ENCODE results near the gene HDGFL3. TPM values are rescaled to one million over a fixed set of nuclear protein-coding genes. Genes with fewer than 3 reads are reported as not detected.

HDGFL3 gene
- total and polyA plus RNA-seq, 2 experiments from 2014 or later = 68.6 to 135 TPM

- no peak for TF ChIP-seq REST (IDR thresholded peaks at IDR 0.05; ENCODE audit: unreplicated experiment)
These were observed 98.1 kb downstream of the HDGFL3 start (continued) for GRCh38 chr15:83109532-83109931.

- no peak overlapping the region for H3K27ac ChIP-seq (ENCODE audit: low read depth)
- Mint-ChIP-seq H3K4me3 (peak overlapping the region; percentile 61), H3K9me3 (peaks cover 3% of the 10 kb centered on the region; the same call in 1 of the 3 replicates), H3K27me3 (ENCODE audit: insufficient read depth, low read depth, poor library complexity) (peaks cover 29% of the 10 kb centered on the region), H3K4me1 (peaks cover 22% of the 10 kb centered on the region), H3K36me3 (ENCODE audit: low read depth) (peaks cover 3% of the 10 kb centered on the region; the same call in 1 of the 3 replicates), H3K27ac (no peak overlapping the region)
- peaks cover 4% of the 10 kb centered on the region; the same call in 1 of the 2 replicates for H3K4me1 ChIP-seq (ENCODE audit: insufficient read depth)
- 0 out of 2 replicates have a peak, but pooled peaks cover 6% of the 10 kb centered on the region for H3K9me2 ChIP-seq (ENCODE audit: insufficient read depth)
- H3K79me2 ChIP-seq (replicated peaks; ENCODE audit: insufficient read depth) = no peaks in the 10 kb centered on the region
- H4K20me1 ChIP-seq (replicated peaks; ENCODE audit: insufficient read depth) = no peaks in the 10 kb centered on the region
- no peaks in the 10 kb centered on the region for H3F3A ChIP-seq (replicated peaks; ENCODE audit: low read depth)
- peaks cover 40% of the 10 kb centered on the region for H3K27me3 ChIP-seq (ENCODE audit: insufficient read depth)
- peak overlapping the region; percentile 78 for H3K4me3 ChIP-seq
- H3K36me3 ChIP-seq (ENCODE audit: insufficient read depth) = no peaks in the 10 kb centered on the region
- peak overlapping the region; percentile 93 for H2AFZ ChIP-seq
- H3K4me2 ChIP-seq = peak overlapping the region; percentile 85
- DNase-seq (ENCODE audit: low spot score) = peak; percentile 27
- peak; percentile 11 for ATAC-seq
- TF ChIP-seq STAT1 (IDR thresholded peaks at IDR 0.05; ENCODE audit: unreplicated experiment) (no peak), ZNF114 (CRISPR knock-in tag; IDR thresholded peaks at IDR 0.05) (no peak), CTCF (conservative IDR thresholded peaks at IDR 0.05; ENCODE audit: low read depth in 2 of 2) (no peak), ZNF331 (CRISPR knock-in tag; IDR thresholded peaks at IDR 0.05; ENCODE audit: low read depth) (no peak), ZNF462 (CRISPR knock-in tag; IDR thresholded peaks at IDR 0.05) (no peak), EZH2phosphoT487 (IDR thresholded peaks at IDR 0.05; ENCODE audit: unreplicated experiment) (no peak), JUNB (IDR thresholded peaks at IDR 0.05; ENCODE audit: unreplicated experiment) (no peak), ETS1 (IDR thresholded peaks at IDR 0.05) (no peak), NANOG (IDR thresholded peaks at IDR 0.05; ENCODE audit: borderline replicate concordance) (no peak)
These were observed 99.1 kb downstream of the HDGFL3 start for GRCh38 chr15:83108266-83109219.
